Pons (tissue), 1 donor: ENCODE results near the gene CA11.
A peak's percentile ranks its signal among the peaks of the same experiment; 100 is the strongest.
"Not testable (repeated sequence)": the region's sequence is repeated elsewhere in the genome, so short reads cannot be mapped to it uniquely, and the experiment has no call there.

Experiments used
- DNase-seq: peaks from one replicate; pipeline ENCODE4 v3.0.0-alpha.2; 2016; ENCODE audit warnings: low spot score

CA11 gene

GRCh38 chr19:48646001-48646721, at the start of gene CA11:
Gene CA11 (minus strand): TSS chr19:48646187. CDS start chr19:48645632, 555 bp downstream.
- peak; percentile 89 for DNase-seq

- DNase-seq = not testable (repeated sequence)
These were observed 47.6 kb upstream of the CA11 start for GRCh38 chr19:48693629-48694028.

DNA sequence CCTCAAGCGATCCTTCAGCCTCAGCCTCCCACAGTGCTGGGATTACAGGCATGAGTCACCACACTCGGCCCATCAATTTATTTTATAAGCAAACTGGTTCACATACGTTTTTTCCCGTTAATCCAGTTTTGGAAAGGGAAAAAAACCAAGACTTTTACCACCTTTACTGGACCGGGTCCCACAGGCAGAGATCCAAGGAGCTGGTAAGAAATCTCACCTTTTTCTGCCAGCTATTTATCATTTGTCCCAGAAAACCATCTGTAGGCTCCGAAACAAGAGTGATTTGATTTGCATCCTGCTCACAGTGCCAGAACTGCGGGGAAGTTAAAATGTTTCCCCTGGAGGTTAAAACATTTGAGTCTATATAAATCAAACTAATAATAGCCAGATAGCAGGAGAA, 43.5 kb upstream of the CA11 start:
- no peak for DNase-seq

GRCh38 chr19:48687776-48688175, 41.8 kb upstream of the CA11 start:
- no peak for DNase-seq

GRCh38 chr19:48686637-48687036, 40.6 kb upstream of the CA11 start:
- DNase-seq = not testable (repeated sequence)

DNA sequence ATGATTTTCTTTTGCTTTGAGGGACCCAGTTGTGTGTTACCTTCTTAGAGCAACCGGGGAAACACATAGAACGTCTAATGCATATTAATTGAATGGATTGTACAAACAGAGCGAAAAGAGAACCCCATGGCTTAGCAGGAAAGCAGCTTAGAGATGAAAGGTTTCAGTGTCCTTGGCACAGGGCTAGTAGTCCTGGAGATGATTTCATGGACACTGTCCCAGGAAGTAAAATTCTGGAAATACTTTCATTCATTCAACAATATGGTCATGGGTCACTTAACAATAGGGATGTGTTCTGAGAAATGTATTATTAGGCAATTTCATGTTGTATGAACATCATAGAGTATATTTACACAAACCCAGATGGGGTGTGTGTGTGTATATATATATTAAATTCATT, 40.1 kb upstream of the CA11 start:
- DNase-seq = peak; percentile 39

DNA sequence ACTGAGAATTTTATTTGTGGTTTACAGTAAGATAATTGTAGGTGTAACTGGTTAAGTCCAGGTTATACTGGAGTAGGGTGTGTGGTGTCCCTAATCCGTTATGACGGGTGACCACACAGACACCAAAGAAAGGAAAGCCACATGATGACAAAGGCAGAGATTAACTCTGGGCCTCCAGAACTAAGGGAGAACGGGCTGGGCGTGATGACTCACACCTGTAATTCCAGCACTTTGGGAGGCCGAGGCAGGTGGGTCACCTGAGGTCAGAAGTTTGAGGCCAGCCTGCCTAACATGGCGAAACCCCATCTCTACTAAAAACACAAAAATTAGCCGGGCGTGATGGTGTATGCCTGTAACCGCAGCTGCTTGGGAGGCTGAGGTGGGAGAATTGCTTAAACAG, 39.6 kb upstream of the CA11 start:
- DNase-seq = no peak

DNA sequence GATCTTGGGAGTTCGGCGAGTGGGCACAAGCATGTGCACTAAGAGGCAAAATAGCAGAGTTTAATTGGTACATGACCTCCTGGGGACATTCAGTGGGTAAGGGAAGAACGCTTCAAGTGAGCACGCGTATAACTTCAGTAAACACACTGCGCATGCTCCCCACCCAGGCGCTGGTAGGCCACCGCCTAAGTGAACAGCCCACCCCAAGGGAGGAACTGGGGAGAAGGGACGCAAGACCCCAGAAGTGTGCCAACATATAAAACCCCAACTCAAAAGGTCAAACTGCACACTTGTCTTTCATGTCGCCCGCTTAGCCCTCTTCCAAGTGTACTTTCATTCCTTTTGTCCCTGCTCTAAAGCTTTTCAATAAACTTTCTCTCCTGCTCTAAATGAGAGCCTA, 37.4 kb upstream of the CA11 start:
- DNase-seq = peak; percentile 84

- DNase-seq = no peak
These were observed 35.1 kb upstream of the CA11 start for GRCh38 chr19:48681127-48681470.

GRCh38 chr19:48680436-48681126, 34.6 kb upstream of the CA11 start:
- no peak for DNase-seq

DNA sequence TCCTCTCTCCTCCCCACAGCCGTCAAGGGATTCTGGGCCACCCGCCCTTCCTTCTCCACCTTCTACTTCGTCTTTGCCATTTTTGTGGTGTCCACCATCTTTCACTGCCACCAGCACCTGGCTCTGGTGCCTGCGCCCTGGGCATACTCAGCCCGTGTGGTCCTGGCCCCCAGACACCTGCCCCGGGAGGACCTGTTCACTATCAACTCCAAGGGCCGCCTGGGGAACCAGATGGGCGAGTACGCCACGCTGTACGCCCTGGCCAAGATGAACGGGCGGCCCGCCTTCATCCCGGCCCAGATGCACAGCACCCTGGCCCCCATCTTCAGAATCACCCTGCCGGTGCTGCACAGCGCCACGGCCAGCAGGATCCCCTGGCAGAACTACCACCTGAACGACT, 34.0 kb upstream of the CA11 start:
- DNase-seq = not testable (repeated sequence)

GRCh38 chr19:48678201-48678600, 32.2 kb upstream of the CA11 start:
- DNase-seq = no peak

- DNase-seq = no peak
These were observed 30.9 kb upstream of the CA11 start for GRCh38 chr19:48676887-48677286.

DNA sequence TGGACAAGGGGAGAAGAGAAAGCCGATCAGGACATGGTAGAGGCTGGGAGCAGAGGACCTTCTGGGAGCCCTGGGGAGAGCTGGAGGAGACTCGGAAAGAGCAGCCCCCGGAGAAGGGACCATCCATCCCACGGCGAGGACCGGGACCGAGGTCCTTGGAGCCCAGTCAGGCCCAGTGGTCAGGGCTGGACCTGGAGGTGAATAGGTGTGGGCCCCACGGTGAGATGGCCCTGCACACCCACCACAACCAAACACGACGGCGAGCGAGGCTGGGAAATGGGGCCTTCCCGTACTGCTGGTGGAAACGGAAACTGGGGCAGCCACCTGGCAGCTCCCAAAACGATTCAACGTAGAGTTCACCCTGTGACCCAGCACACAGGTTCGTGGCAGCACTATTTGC, 30.5 kb upstream of the CA11 start:
- DNase-seq = no peak

- DNase-seq = peak; percentile 89
These were observed 29.2 kb upstream of the CA11 start for GRCh38 chr19:48674921-48675824.

GRCh38 chr19:48674216-48674809, 28.3 kb upstream of the CA11 start:
- DNase-seq = no peak

DNA sequence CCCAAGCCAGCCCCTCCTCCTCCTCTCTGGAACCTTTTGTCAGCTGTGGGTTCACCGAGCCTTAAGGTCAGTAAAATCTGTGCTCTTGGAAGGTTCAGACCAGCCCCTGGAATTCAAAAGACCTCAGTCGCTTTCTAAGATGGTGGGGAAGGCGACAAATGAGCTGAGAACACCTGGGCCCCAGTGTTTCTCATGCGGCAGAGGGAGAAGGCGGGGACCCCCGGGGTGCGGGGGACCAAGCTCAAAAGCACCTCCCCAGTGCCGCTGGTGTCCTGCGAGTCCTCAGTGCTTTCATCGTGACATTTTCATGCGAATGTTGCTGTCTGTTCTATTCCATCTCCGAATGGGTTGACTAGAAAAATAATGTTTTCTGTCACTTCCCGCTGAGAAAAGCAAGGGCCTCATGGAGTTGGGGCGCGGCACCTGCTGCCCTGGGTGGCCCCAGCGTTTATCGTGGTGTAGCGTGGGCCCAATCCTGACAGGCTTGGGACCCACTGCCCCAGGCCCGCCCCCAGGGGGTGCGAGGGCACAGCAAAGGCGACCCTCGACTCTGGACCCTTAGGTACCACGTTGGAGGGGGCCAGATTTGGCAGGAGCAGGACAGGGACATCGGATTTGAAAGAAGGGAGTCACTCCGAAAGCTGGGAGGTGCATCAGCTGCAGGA, 27.6 kb upstream of the CA11 start:
- DNase-seq = no peak

- no peak for DNase-seq
These were observed 27.0 kb upstream of the CA11 start, which contains the start of gene NTN5 for GRCh38 chr19:48672994-48673393. Gene NTN5 (minus strand): TSS chr19:48673017. CDS start chr19:48670986, 2,031 bp downstream.

- no peak for DNase-seq
These were observed 25.5 kb upstream of the CA11 start for GRCh38 chr19:48671446-48671995.

DNA sequence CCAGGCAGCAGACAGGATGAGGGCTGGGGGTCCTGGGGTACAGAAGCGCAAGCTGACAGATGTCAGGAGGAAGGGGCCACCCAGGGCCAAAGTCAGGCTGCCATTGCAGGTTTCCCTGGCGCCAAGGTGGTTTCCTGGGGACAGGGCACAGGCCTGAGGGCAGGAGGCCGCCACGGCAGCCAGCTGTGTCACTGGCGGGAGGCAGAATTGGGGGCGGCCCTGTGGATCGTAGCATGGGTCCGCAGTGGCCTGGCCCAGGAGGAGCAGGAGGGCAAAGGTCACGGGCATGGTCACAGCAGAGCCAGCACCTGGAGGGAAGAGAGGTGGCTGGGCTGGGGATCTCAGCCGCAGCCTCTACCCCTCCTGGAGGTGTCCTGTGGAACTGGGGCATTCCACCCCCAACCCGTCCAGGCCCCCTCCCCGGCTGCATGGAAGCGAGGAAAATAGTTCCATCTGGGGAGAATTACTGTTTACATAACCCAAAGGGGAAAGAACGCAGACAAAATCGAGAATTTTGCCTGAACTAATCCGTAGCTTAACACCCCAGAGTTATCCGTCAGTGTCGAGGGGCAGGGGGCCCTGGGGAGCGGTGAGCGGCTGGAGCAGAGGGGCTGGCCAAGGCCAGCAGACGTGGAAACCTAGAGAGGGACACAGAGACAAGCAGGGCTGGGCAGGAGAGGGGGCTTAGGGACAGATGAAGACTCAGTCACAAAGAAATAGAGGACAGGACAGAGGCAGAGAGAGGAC, 24.9 kb upstream of the CA11 start:
- no peak for DNase-seq
